ENCODE results near the gene ACR.

ACR gene

GRCh38 chr22:50717709-50718351 is 20.2 kb upstream of the ACR start:
- no peak for DNase-seq

- DNase-seq: no peak
These were observed 19.7 kb upstream of the ACR start for GRCh38 chr22:50718352-50718709.

DNA sequence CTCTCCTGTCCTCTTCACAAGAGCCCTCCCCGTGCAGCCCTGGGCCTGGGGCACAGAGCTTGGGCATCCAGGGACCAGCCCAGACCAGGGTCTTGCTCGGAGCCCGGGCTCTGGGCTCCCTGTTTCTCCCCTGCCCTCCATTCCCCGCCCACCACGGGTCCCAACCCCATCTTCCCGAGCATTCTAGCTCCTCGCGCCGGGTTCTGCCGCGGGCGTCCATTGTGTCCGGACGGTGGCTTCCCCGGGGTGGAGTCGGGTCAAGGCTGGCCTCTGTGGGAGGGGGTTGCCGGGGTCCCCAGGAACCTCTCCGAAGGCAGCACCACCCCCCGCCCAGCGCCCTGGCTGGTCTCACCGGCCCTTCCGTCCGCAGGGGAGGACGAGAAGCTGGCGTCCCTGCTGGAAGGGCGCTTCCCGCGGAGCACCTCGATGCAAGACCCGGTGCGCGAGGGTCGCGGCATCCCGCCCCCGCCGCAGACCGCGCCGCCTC is 18.1 kb upstream of the ACR start:
- no peak for DNase-seq

DNA sequence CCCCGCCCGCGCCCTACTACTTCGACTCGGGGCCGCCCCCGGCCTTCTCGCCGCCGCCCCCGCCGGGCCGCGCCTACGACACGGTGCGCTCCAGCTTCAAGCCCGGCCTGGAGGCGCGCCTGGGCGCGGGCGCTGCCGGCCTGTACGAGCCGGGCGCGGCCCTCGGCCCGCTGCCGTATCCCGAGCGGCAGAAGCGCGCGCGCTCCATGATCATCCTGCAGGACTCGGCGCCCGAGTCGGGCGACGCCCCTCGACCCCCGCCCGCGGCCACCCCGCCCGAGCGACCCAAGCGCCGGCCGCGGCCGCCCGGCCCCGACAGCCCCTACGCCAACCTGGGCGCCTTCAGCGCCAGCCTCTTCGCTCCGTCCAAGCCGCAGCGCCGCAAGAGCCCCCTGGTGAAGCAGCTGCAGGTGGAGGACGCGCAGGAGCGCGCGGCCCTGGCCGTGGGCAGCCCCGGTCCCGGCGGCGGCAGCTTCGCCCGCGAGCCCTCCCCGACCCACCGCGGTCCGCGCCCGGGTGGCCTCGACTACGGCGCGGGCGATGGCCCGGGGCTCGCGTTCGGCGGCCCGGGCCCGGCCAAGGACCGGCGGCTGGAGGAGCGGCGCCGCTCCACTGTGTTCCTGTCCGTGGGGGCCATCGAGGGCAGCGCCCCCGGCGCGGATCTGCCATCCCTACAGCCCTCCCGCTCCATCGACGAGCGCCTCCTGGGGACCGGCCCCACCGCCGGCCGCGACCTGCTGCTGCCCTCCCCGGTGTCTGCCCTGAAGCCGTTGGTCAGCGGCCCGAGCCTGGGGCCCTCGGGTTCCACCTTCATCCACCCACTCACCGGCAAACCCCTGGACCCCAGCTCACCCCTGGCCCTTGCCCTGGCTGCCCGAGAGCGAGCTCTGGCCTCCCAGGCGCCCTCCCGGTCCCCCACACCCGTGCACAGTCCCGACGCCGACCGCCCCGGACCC is 17.4 kb upstream of the ACR start:
- no peak for DNase-seq

- DNase-seq: no peak
These were observed 16.7 kb upstream of the ACR start for GRCh38 chr22:50721257-50721844.

GRCh38 chr22:50722048-50722701 is 15.8 kb upstream of the ACR start:
- DNase-seq: no peak

DNA sequence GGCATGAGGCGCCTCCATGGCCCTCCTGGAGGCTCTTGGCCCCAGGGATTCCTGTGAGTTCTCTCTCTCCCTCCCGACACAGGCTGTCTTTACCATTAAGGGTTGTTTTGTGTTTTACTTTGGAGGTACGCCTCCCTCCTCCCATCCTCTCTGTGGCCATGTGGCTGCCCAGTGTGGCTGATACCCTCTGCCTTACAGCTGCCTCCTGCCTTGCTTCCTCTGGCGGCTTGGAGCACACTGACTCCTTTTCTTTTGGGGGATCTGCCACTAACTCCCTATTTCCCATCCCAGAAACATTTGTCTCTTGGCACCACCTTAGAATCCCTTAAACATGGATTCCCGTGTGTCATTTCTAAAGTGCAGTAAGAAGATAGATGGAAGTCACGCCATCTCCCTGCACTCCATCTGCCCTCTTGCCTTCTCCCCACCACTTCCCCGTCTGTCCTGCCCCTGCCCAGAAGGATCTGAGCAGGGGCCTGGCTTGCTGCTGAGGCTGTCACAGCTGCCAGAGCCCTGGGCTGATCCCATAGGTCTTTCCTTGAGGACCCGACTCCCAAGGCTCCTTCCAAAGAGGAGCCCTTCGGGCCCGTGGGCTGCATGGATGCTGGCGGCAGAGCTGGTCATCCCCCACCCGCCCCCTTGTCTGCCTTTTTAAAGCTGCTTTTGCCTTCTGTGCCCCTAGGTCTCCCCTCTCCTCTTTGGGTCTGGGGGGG is 15.1 kb upstream of the ACR start:
- no peak for DNase-seq

- no peak for DNase-seq
These were observed 14.0 kb upstream of the ACR start for GRCh38 chr22:50723991-50724390.

DNA sequence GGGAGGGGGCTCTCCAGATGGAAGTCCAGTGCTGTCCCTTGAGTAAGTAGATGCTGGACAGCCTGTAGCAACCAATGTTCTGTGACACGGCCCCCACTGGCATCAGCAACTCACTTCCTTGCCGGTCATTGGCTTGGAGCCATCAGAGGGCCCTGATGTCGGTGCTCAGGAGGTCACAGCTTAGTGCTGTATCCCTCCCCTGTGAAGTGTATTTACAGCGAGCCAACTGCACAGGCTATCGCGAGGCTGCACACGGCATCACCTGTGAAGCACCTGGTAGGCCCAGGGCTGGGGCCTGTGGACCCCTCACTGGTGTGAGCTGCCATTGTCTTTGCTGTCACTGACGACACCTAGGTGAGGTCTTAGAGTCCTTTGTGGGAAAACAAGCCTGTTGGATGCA is 13.4 kb upstream of the ACR start:
- no peak for DNase-seq

DNA sequence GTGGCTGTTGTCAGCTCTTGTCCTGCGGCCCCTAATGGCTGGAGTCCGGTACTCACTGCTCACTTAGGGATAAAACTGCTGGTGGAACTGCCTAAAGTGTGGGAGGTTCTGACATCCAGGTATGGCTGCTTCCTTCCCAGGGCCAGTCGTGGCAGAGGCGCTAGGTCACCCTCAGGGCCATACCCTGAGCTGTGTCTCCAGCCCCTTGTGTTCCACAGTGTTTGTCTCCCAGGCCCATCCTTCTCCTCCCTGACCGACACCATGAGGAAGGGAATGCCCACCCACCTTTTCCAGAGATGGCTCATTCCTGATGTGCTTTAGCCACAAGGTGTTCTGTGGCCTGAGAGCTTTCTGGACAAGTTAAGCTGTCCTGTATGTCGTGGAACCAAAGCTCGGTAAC is 12.4 kb upstream of the ACR start:
- no peak for DNase-seq

DNA sequence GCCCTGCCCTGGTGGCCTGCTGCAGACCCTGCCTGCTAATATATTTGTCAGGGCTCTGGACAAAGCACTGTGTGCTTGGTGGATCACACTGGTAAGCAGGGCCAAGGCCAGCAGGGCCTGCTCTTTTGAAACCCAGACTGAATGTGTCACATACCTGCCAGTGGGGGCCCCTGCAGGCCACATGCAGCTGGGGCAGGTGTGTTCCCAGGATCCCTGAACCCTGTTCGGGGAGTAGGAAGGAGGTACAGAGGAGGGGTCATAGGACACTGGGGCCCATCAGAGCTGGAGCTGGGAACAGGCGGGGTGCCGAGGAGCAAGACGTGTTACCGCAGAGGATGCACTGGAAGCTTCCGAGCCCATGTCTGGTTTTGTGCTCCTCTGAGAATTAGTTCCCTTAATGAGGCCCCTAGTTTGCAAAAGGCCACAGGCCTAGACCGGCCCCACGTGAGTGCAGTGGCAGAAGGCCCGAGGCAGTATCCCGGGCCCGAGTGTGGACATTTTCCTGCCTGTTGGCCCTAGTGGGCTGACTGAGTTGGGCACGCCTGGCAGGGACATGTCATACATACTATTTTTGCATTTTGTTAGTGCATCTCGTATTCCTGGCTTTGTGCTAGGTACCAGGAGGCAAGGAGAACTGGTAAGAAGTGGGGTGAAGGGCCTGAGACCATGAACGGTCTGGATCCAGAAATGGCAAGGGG is 11.2 kb upstream of the ACR start:
- no peak for DNase-seq

DNA sequence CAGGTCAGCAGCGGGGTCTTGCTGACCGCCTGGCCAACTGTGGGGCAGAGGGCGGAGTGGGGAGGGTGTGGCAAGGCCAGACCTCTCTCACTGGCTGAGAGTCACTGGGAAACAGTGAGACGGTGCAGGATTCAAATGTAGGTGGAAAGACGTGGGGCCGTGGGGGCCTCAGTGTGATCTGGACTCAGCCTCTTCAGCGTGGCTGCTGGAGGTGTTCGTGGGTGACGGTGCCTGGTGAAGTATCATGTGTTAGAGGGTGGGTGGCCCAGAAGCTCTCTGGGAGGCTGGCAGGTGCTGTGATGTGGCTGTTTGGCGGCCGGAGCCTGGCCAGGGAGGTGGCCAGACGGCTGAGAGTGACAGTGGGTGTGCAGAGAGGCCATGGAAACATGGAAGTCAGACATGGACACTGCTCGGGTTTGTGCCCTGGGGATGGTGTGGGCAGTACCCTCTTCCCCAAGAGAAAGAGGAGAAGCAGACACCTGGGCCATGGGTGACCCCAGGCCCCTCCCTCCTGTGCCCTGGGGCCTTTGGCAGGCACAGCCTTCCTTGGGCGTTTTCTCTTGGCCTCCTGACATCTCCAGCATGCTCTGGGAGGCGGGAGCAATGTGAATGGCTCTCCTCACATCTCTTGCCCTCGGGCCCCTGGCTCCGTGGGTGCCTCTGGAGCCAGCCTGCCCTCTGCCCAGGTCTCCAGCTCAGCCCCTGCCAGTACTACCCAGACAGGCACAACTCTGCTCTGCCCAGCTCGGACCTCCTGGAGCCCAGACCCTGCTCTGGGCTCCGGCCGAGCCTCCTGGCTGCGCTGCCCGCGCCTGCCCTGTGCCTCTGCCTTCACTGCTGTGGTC is 10.1 kb upstream of the ACR start:
- DNase-seq: no peak

- no peak for DNase-seq
These were observed 9.5 kb upstream of the ACR start for GRCh38 chr22:50728523-50728931.

DNA sequence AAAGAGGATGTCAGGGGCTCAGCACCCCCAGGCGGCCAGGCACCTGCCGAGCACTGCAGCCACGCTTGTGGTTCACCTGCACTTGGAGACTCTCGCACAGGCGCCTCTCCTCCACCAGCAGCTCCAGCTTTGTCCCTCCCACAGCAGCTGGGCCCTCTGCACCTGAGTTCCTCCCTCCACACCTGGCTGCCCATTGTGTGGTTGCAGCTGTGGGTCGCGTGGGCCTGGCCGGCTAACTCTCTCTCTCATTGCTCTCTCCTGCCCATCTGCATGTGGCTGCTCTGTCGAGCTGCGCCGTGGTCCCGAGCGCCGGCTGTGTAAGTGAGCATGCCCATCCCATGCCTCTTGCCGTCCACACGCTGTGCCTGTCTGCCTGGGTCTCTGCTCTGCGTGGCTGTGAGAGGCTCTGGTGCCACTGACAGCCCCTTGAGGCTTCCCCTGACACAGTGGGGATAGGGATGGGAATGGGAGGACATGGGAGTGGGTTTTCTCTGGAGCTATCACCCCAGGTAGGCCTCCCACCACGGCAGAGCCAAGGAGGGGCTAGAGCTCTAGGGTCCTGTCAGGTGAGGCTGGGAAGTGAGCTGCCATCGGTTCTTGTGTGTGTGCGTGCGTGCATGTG is 8.5 kb upstream of the ACR start:
- DNase-seq: peak; percentile 11

- no peak for DNase-seq
These were observed 7.8 kb upstream of the ACR start for GRCh38 chr22:50730013-50730891.

DNA sequence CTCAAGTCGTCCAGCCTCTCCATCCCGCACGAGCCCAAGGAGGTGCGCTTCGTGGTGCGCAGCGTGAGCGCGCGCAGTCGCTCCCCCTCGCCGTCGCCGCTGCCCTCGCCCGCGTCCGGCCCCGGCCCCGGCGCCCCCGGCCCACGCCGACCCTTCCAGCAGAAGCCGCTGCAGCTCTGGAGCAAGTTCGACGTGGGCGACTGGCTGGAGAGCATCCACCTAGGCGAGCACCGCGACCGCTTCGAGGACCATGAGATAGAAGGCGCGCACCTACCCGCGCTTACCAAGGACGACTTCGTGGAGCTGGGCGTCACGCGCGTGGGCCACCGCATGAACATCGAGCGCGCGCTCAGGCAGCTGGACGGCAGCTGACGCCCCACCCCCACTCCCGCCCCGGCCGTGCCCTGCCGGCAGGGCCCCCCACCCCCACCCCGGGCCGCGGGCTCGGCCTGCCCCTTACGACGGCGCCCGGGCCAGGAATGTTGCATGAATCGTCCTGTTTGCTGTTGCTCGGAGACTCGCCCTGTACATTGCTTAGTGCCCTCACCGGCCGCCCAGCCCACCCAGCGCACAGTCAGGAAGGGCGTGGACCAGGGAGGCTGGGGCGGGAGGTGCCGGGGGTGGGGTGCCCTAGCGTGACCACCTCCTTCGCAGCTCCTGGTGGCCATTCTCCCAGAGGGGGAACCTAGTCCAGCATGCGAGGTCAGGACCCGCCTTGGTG is 6.9 kb upstream of the ACR start:
- no peak for DNase-seq

DNA sequence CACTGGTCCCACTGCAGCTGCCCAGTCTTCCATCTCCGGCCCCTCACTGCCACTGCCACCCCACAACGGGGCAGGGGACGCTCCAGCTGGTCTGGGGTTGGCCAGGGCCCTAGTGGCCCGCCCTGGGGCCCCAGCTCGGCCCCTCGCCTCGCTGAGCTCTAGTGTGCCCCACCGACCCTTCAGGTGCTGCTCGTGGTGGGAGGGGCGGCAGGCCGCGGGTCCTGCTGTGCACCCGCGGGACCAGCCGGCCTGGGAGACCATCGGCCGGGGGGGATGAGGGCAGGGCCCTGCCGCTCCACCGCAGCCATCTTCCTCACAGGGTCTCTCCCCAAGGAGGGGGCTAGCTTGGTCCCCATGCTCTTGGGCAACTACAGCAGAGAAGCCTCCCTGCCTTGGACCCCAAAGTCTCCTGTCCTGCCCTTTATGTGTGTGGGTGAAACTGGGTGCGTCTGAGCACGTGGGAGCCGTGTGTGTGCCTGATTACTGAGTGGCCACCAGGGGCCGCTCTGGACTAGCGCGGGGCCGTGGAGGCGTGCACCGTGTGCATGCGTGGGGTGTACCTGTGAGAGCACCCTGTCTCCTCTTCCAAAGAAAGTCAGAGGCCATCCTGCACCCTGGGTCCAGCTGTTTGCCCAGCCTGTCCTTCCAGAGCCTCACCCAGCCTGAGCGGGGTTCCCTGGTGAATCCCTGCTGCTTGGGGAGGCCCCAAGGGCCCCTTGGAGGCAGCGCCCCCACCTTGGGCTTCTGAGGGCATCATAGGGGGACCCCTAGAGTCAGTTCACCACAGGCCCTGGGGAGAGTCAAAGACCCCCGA is 6.0 kb upstream of the ACR start:
- DNase-seq: no peak

DNA sequence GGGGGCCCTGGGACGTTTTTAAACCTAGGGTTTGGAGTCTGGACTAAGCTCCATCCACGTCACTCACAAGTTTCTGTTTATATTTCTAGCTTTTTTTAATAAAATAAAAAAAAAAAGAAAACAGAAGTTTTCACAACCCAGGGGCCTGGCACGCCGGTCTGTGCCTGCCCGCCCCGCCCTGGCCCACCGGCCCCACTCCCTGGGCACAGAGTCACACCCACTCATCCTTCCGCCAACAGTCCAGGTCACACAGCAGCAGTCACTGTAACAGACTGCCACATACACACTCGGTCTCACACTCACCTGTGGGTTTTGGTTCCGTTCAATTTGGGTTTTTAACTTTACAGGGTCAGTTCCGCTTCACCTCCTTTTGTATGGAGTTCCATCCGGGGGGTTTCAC is 5.3 kb upstream of the ACR start:
- DNase-seq: no peak
